ENCODE data around the gene DYNC2LI1. TPM values are rescaled to one million over a fixed set of nuclear protein-coding genes. Genes with fewer than 3 reads are reported as not detected.
A peak's percentile ranks its signal among the peaks of the same experiment; 100 is the strongest.
"Not testable (repeated sequence)": the region's sequence is repeated elsewhere in the genome, so short reads cannot be mapped to it uniquely, and the experiment has no call there.

DYNC2LI1 gene
- polyA plus RNA-seq, result 40.1 TPM
- long read RNA-seq, donor 1, partial matches to known transcripts, result 0 of 4 reads
- long read RNA-seq, donor 1, other reads (novel, unspliced or antisense), result 0 of 4 reads
- long read RNA-seq, donor 2, transcript DYNC2LI1-201 (13 exons, 1,399 nt), result major isoform, 5 of 75 reads
- long read RNA-seq, donor 2, partial matches to known transcripts, result 31 of 75 reads
- long read RNA-seq, donor 2, other reads (novel, unspliced or antisense), result 34 of 75 reads
- long read RNA-seq, donor 3, result 0 reads
- long read RNA-seq, donor 4, partial matches to known transcripts, result 0 of 2 reads
- long read RNA-seq, donor 4, other reads (novel, unspliced or antisense), result 0 of 2 reads
- long read RNA-seq, donor 5, transcript DYNC2LI1-210 (13 exons, 1,346 nt), result major isoform, 6 of 14 reads
- long read RNA-seq, donor 5, partial matches to known transcripts, result 0 of 14 reads
- long read RNA-seq, donor 5, other reads (novel, unspliced or antisense), result 0 of 14 reads
- long read RNA-seq, donor 6, transcript DYNC2LI1-201 (13 exons, 1,399 nt), result major isoform, 6 of 93 reads
- long read RNA-seq, donor 6, transcript DYNC2LI1-210 (13 exons, 1,346 nt), result minor isoform, 5 of 93 reads
- long read RNA-seq, donor 6, partial matches to known transcripts, result 59 of 93 reads
- long read RNA-seq, donor 6, other reads (novel, unspliced or antisense), result 22 of 93 reads
- long read RNA-seq, donor 7, partial matches to known transcripts, result 0 of 2 reads
- long read RNA-seq, donor 7, other reads (novel, unspliced or antisense), result 0 of 2 reads
- long read RNA-seq, donor 8, partial matches to known transcripts, result 19 of 54 reads
- long read RNA-seq, donor 8, other reads (novel, unspliced or antisense), result 26 of 54 reads
- long read RNA-seq, donor 9, transcript DYNC2LI1-201 (13 exons, 1,399 nt), result major isoform, 7 of 13 reads
- long read RNA-seq, donor 9, partial matches to known transcripts, result 0 of 13 reads
- long read RNA-seq, donor 9, other reads (novel, unspliced or antisense), result 0 of 13 reads
- long read RNA-seq, donor 10, partial matches to known transcripts, result 65 of 80 reads
- long read RNA-seq, donor 10, other reads (novel, unspliced or antisense), result 5 of 80 reads
- long read RNA-seq, donor 11, transcript DYNC2LI1-201 (13 exons, 1,399 nt), result major isoform, 5 of 40 reads
- long read RNA-seq, donor 11, partial matches to known transcripts, result 30 of 40 reads
- long read RNA-seq, donor 11, other reads (novel, unspliced or antisense), result 0 of 40 reads

DNA sequence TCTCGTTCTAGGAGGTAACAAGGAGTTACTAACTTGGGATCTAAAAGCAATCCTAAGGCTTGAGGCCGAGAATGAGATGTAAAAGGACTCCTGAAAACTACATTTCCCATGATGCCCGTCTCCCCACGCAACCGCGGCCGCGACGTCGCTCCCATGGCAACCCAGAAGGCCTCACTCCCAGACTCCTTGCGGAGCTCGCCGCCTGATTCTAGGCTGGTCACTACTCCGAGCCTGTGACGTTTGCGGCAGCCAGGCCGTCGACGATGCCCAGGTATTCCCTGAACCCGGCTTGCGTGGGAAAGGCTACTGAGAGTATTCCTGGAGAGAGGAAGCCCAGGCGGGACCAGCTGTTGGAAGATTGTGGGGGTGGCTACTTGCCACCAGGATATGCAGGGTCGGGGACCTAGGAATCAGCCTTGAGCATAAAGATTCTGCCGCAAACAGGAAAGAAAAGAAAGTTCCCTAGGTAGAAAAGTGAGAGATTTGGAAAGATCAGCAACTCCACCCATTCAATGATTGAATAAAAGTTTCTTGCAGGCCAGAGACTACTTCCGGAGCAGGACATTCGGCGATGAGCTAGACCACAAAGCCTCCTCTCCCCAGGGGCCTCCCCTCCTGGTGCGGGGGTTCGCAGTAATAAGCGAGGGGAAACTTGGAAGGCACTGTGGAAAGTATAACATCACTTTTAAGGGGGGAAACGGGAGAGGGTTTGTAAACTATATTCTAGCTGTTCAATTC, at the start of gene DYNC2LI1:
Gene DYNC2LI1, plus strand, starts transcription at position 164 of the 738 bp plus-strand sequence. Its CDS starts 100 bp downstream, at position 264.
- Histone ChIP-seq H3K9me3 (ENCODE audit: control insufficient read depth, low read depth, low read length) (no peaks in the 10 kb centered on the region), H3K27me3 (ENCODE audit: control insufficient read depth, insufficient read depth, low read length) (no peaks in the 10 kb centered on the region), H3K4me1 (ENCODE audit: control insufficient read depth, insufficient read depth, low read length) (no peaks in the 10 kb centered on the region), H3K4me3 (ENCODE audit: low read length) (peak within 1 kb of the TSS; percentile 74), H3K36me3 (ENCODE audit: control insufficient read depth, insufficient read depth, low read length) (peaks cover 7% of the 10 kb centered on the region), H3K27ac (ENCODE audit: low read length) (peak within 1 kb of the TSS; percentile 91)
- no CpG with 5 or more reads among the region's 31 CpGs for WGBS (ENCODE audit: insufficient coverage, low lambda C conversion rate)
- peak; percentile 91 to 95 for DNase-seq

- H3K4me3 ChIP-seq (ENCODE audit: low read length), result no peak overlapping the region
- H3K4me1 ChIP-seq (ENCODE audit: control insufficient read depth, insufficient read depth, low read length), result no peaks in the 10 kb centered on the region
- peak in 1 of 2 donors; percentile 56 for DNase-seq
- no peaks in the 10 kb centered on the region for H3K27me3 ChIP-seq (ENCODE audit: control insufficient read depth, insufficient read depth, low read length)
- no peaks in the 10 kb centered on the region for H3K36me3 ChIP-seq (ENCODE audit: control insufficient read depth, insufficient read depth, low read length)
- no peaks in the 10 kb centered on the region for H3K9me3 ChIP-seq (ENCODE audit: control insufficient read depth, low read depth, low read length)
- no CpG with 5 or more reads among the region's 4 CpGs for WGBS (ENCODE audit: insufficient coverage, low lambda C conversion rate)
- H3K27ac ChIP-seq (ENCODE audit: low read length), result peak overlapping the region; percentile 28
Observed at GRCh38 chr2:43724728-43725526, 48.9 kb upstream of the DYNC2LI1 start.

DNA sequence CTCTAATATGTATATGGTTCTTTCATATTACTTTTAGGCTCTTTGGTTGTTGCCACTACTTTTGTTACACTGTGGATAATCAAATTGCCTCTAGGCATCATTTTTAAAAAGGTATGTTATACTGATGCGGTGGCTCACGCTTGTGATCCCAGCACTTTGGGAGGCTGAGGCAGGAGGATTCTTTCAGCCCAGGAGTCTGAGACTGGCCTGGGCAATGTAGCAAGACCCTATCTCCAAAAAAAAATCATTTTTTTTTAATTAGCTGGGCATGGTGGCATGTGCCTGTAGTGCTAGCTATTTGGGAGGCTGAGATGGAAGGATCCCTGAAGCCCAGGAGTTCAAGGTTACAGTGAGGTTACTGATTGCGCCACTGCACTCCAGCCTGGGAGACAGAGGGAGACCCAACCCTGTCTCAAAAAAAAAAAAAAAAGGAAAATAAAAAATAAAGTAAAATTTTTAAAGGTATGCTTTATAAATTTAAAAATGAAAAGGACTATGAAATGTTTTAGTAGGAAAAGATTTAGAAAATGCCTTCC, 48.1 kb upstream of the DYNC2LI1 start:
- Histone ChIP-seq H3K36me3 (ENCODE audit: control insufficient read depth, insufficient read depth, low read length) (no peaks in the 10 kb centered on the region), H3K4me3 (ENCODE audit: low read length) (no peak overlapping the region), H3K4me1 (ENCODE audit: control insufficient read depth, insufficient read depth, low read length) (no peaks in the 10 kb centered on the region), H3K27ac (ENCODE audit: low read length) (no peak overlapping the region), H3K27me3 (ENCODE audit: control insufficient read depth, insufficient read depth, low read length) (no peaks in the 10 kb centered on the region), H3K9me3 (ENCODE audit: control insufficient read depth, low read depth, low read length) (no peaks in the 10 kb centered on the region)
- DNase-seq, result no peak
- WGBS (ENCODE audit: insufficient coverage, low lambda C conversion rate), result 88% methylated on average over 1 of the region's 3 CpGs

- H3K27me3 ChIP-seq (ENCODE audit: control insufficient read depth, insufficient read depth, low read length); H3K4me3 ChIP-seq (ENCODE audit: low read length); H3K4me1 ChIP-seq (ENCODE audit: control insufficient read depth, insufficient read depth, low read length); H3K36me3 ChIP-seq (ENCODE audit: control insufficient read depth, insufficient read depth, low read length); H3K27ac ChIP-seq (ENCODE audit: low read length); H3K9me3 ChIP-seq (ENCODE audit: control insufficient read depth, low read depth, low read length); DNase-seq: not testable (repeated sequence)
- 100% methylated on average over 2 of the region's 14 CpGs for WGBS (ENCODE audit: insufficient coverage, low lambda C conversion rate)
Observed at GRCh38 chr2:43726961-43727633, 46.7 kb upstream of the DYNC2LI1 start.

DNA sequence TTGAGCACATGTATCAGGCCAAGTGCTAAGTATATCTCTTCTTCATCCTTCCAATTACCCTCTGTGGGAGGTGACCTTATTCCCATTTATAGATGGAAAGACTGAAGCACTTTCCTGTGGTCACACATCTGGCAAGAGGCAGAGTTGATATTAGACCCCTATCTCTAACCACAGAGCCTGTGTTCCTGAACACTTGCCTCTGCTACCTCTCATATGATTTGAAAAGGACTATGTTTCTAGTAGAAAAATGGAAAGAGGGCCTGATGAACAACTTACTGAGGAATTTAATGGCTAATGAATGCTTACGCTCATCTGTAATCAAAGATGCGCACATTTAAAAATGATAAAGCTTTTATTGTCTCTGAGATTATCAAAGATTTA, 46.2 kb upstream of the DYNC2LI1 start:
- Histone ChIP-seq H3K4me1 (ENCODE audit: control insufficient read depth, insufficient read depth, low read length) (no peaks in the 10 kb centered on the region), H3K36me3 (ENCODE audit: control insufficient read depth, insufficient read depth, low read length) (no peaks in the 10 kb centered on the region), H3K27me3 (ENCODE audit: control insufficient read depth, insufficient read depth, low read length) (no peaks in the 10 kb centered on the region), H3K4me3 (ENCODE audit: low read length) (no peak overlapping the region), H3K9me3 (ENCODE audit: control insufficient read depth, low read depth, low read length) (no peaks in the 10 kb centered on the region), H3K27ac (ENCODE audit: low read length) (no peak overlapping the region)
- 100% methylated on average over 2 of the region's 2 CpGs for WGBS (ENCODE audit: insufficient coverage, low lambda C conversion rate)
- DNase-seq, result no peak

DNA sequence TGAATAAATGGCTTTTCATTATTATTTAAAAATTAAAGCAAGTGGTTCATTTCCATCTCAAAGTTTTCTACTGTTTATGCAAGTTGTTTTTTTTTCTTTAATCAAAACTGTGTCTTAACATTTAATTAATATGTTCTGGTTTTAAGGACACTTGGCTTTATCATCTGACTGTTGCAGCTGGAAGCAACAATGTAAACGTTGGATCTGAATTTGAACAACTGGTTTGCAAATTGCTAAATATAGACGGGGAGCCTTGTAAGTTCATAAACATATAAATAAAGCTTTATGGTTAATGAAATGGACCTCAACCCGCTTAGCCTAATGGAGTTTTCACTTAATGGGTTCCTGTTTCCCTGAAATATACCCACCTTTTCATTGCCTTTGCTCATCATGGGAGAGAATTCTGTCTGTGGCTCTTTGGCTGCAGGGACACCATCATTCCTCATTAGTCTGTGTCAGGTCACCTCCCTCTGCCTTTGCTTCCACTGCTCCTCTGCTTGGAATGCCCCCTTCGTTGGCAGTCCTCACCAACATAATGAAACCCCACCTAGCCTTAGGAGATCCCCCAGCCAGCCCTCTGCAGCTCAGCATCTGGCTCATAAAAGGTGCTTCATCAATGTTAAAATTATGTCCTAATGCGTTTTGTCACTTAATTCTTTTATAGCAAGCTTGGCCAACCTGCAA, 44.2 kb upstream of the DYNC2LI1 start:
- no peak for DNase-seq
- H3K36me3 ChIP-seq (ENCODE audit: control insufficient read depth, insufficient read depth, low read length), result no peaks in the 10 kb centered on the region
- no peaks in the 10 kb centered on the region for H3K4me1 ChIP-seq (ENCODE audit: control insufficient read depth, insufficient read depth, low read length)
- no peaks in the 10 kb centered on the region for H3K9me3 ChIP-seq (ENCODE audit: control insufficient read depth, low read depth, low read length)
- WGBS (ENCODE audit: insufficient coverage, low lambda C conversion rate), result no CpG with 5 or more reads among the region's 5 CpGs
- no peaks in the 10 kb centered on the region for H3K27me3 ChIP-seq (ENCODE audit: control insufficient read depth, insufficient read depth, low read length)
- no peak overlapping the region for H3K4me3 ChIP-seq (ENCODE audit: low read length)
- H3K27ac ChIP-seq (ENCODE audit: low read length), result no peak overlapping the region

DNA sequence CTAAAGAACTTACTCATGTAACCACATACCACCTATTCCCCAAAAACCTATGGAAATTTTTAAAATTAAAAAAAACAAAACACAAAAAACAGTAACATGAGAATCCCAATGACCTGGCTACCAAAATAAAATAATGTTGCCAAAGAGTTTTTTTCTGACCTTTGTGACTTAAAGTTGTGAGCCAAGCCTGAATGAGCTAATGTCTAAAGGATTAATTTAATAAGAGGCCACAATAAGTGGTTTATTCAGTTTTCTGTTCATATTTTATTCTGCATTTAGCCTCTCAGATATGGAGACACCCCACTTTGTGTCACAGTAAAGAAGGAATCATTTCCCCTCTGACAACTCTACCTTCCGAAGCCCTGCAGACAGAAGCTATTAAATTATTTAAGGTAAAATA, 42.6 kb upstream of the DYNC2LI1 start:
- Histone ChIP-seq H3K36me3 (ENCODE audit: control insufficient read depth, insufficient read depth, low read length) (no peaks in the 10 kb centered on the region), H3K9me3 (ENCODE audit: control insufficient read depth, low read depth, low read length) (no peaks in the 10 kb centered on the region), H3K4me1 (ENCODE audit: control insufficient read depth, insufficient read depth, low read length) (no peaks in the 10 kb centered on the region), H3K27me3 (ENCODE audit: control insufficient read depth, insufficient read depth, low read length) (no peaks in the 10 kb centered on the region), H3K4me3 (ENCODE audit: low read length) (no peak overlapping the region), H3K27ac (ENCODE audit: low read length) (no peak overlapping the region)
- no peak for DNase-seq
- WGBS (ENCODE audit: insufficient coverage, low lambda C conversion rate), result 100% methylated on average over 1 of the region's 1 CpG

GRCh38 chr2:43736637-43737036, 37.2 kb upstream of the DYNC2LI1 start:
- no peaks in the 10 kb centered on the region for H3K4me1 ChIP-seq (ENCODE audit: control insufficient read depth, insufficient read depth, low read length)
- H3K36me3 ChIP-seq (ENCODE audit: control insufficient read depth, insufficient read depth, low read length), result no peaks in the 10 kb centered on the region
- H3K27me3 ChIP-seq (ENCODE audit: control insufficient read depth, insufficient read depth, low read length), result no peaks in the 10 kb centered on the region
- no peak overlapping the region for H3K4me3 ChIP-seq (ENCODE audit: low read length)
- no peak overlapping the region for H3K27ac ChIP-seq (ENCODE audit: low read length)
- WGBS (ENCODE audit: insufficient coverage, low lambda C conversion rate), result 60% methylated on average over 2 of the region's 6 CpGs
- DNase-seq, result no peak
- no peaks in the 10 kb centered on the region for H3K9me3 ChIP-seq (ENCODE audit: control insufficient read depth, low read depth, low read length)
